AG10803 (cell line): ENCODE measurements around the gene SH2D3C.
A peak's percentile ranks its signal among the peaks of the same experiment; 100 is the strongest.

Source experiments
- DNase-seq: peaks from one replicate; pipeline ENCODE4 v3.0.0; 2010; ENCODE audit warnings: low read depth
- H3K4me3 ChIP-seq: 2 replicates; pipeline ENCODE4 v1.5.1; 2011; ENCODE audit warnings: mild to moderate bottlenecking, low read length, control low read depth
- TF ChIP-seq, protein P1 (sequence below): conservative IDR thresholded peaks from 2 replicates; pipeline ENCODE4 v1.5.1; 2011; ENCODE audit warnings: mild to moderate bottlenecking, low read length, control low read depth, inconsistent platforms

SH2D3C gene

GRCh38 chr9:127720865-127721227 lies 57.6 kb downstream of the SH2D3C start:
- DNase-seq: no peak
- TF ChIP-seq, protein P1, sequence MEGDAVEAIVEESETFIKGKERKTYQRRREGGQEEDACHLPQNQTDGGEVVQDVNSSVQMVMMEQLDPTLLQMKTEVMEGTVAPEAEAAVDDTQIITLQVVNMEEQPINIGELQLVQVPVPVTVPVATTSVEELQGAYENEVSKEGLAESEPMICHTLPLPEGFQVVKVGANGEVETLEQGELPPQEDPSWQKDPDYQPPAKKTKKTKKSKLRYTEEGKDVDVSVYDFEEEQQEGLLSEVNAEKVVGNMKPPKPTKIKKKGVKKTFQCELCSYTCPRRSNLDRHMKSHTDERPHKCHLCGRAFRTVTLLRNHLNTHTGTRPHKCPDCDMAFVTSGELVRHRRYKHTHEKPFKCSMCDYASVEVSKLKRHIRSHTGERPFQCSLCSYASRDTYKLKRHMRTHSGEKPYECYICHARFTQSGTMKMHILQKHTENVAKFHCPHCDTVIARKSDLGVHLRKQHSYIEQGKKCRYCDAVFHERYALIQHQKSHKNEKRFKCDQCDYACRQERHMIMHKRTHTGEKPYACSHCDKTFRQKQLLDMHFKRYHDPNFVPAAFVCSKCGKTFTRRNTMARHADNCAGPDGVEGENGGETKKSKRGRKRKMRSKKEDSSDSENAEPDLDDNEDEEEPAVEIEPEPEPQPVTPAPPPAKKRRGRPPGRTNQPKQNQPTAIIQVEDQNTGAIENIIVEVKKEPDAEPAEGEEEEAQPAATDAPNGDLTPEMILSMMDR: no peak
- H3K4me3 ChIP-seq: no peak overlapping the region

DNA sequence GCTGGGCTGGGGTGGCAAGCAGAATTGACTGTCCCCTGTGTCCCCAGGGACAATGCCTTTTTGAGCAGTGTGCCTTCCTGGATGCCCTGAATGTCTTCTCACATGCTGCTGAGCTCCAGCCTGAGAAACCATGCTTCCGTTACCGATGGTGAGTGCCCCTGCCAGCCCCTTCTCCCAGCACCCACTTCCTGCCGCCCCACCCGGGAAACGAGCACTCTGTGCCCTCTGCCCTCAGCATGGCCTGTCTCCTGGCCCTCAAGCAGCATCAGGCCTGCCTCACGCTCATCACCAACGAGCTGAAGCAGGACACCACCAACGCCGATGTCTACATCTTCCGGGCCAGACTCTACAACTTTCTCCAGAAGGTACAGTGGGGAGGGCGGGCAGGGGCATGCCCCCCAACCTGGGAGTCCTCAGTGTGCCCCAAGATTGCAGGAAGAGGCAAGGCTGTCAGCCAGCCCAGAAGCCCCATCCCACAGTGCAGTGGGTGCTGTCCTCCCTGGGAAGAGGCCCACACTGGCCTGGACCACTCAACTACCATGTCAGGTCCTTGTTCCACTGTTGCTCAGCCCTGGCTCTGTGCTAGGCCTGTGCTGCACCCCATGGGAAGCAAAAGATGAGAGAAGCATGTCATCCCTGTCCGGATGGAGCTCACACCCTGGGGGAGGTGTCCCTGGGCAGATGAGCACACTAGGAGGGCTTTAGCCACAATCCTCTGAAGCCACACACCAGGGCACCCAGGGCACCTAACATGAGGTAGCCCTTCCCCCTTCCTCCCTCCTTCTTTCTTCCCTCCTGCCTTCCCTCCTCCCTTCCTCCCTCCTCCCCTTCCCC lies 58.2 kb downstream of the SH2D3C start:
- TF ChIP-seq, protein P1: no peak
- H3K4me3 ChIP-seq: no peak overlapping the region
- DNase-seq: no peak

GRCh38 chr9:127717766-127718165 lies 60.7 kb downstream of the SH2D3C start:
- no peak for DNase-seq
- no peak overlapping the region for H3K4me3 ChIP-seq
- TF ChIP-seq, protein P1: no peak

DNA sequence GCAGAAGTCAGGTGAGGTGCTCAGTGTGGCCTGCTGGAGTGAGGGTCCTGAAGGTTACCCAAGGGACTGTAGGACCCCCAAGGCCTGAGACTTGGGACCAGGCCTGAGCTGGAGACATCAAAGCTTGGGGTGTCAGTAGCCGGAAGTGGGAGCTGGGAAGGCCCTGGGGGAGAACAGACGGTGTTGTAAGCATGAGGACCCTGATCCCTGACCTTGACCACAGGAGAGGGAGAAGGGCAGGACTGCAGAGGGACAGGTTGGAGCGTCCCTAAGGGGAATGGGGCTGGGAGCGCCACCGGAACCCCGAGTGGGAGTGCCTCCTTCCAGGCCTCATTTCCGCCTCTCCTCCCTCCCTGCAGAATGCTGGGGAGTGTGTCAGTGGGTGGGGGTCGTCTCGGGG lies 62.1 kb downstream of the SH2D3C start:
- peak overlapping the region; percentile 87 for H3K4me3 ChIP-seq
- no peak for DNase-seq
- TF ChIP-seq, protein P1: no peak

GRCh38 chr9:127715470-127716337 lies 62.8 kb downstream of the SH2D3C start, which contains the start of the genes PTRH1 and TTC16:
Gene PTRH1, minus strand, starts transcription at chr9:127715663. Its CDS starts 24 bp downstream, at chr9:127715639.
Gene TTC16, plus strand, starts transcription at chr9:127716079. Its CDS starts 67 bp downstream, at chr9:127716146.
- TF ChIP-seq, protein P1: no peak
- DNase-seq: peak; percentile 94
- peak within 1 kb of the TSS; percentile 87 for H3K4me3 ChIP-seq

DNA sequence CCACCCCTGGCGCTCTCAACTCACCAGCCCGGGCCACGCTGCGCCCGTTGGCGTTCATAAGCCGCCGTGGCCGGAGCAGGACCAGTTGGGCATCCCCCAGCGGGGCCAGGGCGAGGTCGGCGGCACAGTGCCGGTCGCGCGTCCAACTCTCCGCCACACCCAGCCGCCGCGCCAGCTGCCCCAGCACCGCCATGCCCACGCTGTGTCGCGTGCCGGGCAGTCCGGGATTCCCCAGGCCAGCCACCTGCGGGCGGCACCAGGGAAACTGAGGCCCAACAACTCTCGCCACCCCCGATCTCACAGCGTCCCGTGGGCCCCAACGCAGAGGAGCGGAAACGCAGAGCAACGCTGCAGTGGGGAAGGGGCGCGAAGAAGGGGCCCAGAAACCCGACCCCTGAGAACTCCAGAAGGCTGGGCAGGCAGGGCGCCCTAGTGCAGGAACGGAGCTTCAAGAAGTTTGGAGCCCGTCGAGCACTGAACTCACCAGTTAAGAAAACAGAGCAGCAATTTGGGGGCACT lies 63.5 kb downstream of the SH2D3C start:
- peak overlapping the region; percentile 87 for H3K4me3 ChIP-seq
- DNase-seq: no peak
- TF ChIP-seq, protein P1: no peak
